Measurements from ENCODE around the gene FOXL1. TPM values are rescaled to one million over a fixed set of nuclear protein-coding genes. Genes with fewer than 3 reads are reported as not detected.

The FOXL1 gene
- total RNA-seq (2022; extraction: Qiagen RNA extraction; ENCODE audit: low read depth) = 0.83 to 2.3 TPM (median 0.97 TPM) in 5 replicates

GRCh38 chr16:86578061-86578599 lies at the start of gene FOXL1:
Gene FOXL1 (plus strand): TSS chr16:86578549. CDS start chr16:86578724, 175 bp downstream.

DNA sequence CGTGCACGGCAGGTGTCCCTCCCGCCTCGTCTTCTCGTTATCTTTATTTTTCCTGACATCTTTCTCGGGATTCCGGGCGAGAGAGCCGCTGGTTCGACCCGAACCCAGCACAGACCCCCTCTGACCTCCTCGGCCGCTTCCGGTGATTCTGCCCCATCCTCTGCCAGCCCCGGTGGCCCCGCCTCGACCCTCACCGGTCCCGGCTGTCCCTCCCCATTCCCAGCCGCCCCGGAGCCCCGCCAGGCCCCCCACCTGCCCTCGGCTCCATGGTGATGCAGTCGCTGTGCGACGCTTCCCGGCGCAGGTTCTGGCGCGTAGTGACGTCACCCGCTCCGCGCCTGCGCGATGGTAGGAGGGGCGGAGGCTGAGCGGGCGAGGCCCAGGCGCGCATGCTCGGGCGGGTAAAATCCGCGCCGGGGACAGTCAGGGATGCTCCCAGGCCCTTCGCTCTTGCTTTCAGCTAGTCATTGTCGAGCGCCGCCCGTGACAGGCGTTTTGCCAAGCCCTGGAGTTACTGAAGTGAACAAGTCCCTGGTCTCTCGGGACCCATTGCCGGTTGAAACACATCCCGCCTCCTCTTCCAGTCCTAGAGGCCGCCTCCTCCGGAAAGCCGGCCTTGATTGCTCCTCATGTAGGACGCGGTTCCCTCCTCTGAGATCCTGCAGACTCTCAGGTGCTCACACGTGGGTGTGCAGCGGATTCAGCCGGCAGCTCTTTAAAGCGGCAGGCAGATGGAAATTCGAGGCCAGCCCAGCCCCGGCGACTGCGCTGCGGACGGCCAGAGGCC lies 23.2 kb upstream of the FOXL1 start, which contains the start of gene MTHFSD:
Gene MTHFSD (minus strand): TSS at position 319 of the 787 bp plus-strand sequence. CDS start 51 bp downstream, at position 268.

DNA sequence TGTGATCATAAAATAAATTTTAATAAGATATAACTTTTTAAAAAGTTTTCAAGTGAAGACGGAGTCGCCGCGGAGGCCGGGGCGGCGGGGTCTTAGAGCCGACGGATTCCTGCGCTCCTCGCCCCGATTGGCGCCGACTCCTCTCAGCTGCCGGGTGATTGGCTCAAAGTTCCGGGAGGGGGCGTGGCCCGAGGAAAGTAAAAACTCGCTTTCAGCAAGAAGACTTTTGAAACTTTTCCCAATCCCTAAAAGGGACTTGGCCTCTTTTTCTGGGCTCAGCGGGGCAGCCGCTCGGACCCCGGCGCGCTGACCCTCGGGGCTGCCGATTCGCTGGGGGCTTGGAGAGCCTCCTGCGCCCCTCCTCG lies 11.8 kb upstream of the FOXL1 start, which contains the start of gene FOXC2:
Gene FOXC2 (plus strand): TSS at position 229 of the 365 bp plus-strand sequence. CDS start 507 bp downstream, outside the sequence.

Other genes starting within 250 kb of the FOXL1 start
- not detected in 5 replicates for gene FOXF1, start 68.0 kb upstream of the FOXL1 start, total RNA-seq (2022; extraction: Qiagen RNA extraction; ENCODE audit: low read depth)
- gene MTHFSD, start 23.3 kb upstream of the FOXL1 start, total RNA-seq (2022; extraction: Qiagen RNA extraction; ENCODE audit: low read depth) = 9.0 to 12.8 TPM (median 12.1 TPM) in 5 replicates
- gene FOXC2, start 11.7 kb upstream of the FOXL1 start, total RNA-seq (2022; extraction: Qiagen RNA extraction; ENCODE audit: low read depth) = 1.8 to 2.9 TPM (median 2.4 TPM) in 5 replicates